Uterus (tissue), 2 donors: ENCODE data around the gene CCND1.

Experiments
- CTCF ChIP-seq, 4 experiments: fragments of 200-600 bp in 2 of 4; fragments of 450-650 bp in 2 of 4; sonication (generic) in 2 of 4; IDR thresholded peaks; one replicate each; pipeline ENCODE4 v1.5.1; 2016 to 2019; ENCODE audit warnings: antibody characterized with exemption in 4 of 4, mild to moderate bottlenecking in 2 of 4, moderate library complexity in 1 of 4
- POLR2A ChIP-seq, 2 donors: fragments of 450-650 bp; IDR thresholded peaks; one replicate each; pipeline ENCODE4 v1.6.1; 2016; ENCODE audit warnings: antibody characterized with exemption in 2 of 2, mild to moderate bottlenecking in 1 of 2, moderate library complexity in 1 of 2

- no peak for TF ChIP-seq CTCF (IDR thresholded peaks at IDR 0.05)
- TF ChIP-seq POLR2A (IDR thresholded peaks at IDR 0.05): no peak
Observed at GRCh38 chr11:69617220-69617619, 23.7 kb upstream of the CCND1 start.
